AG09309 (cell line): ENCODE data around the gene TMEM175.

ENCODE experiments used
- DNase-seq: peaks from one replicate; pipeline ENCODE4 v3.0.0-alpha.2; 2010; ENCODE audit warnings: low read depth
- H3K4me3 ChIP-seq: 2 replicates; pipeline ENCODE4 v1.5.1; 2011; ENCODE audit warnings: mild to moderate bottlenecking, low read depth, low read length, moderate library complexity; ENCODE audit not compliant: control insufficient read depth
- CTCF ChIP-seq: IDR thresholded peaks from 2 replicates; pipeline ENCODE4 v1.5.1; 2011; ENCODE audit warnings: mild to moderate bottlenecking, low read depth, low read length, inconsistent platforms; ENCODE audit not compliant: insufficient read depth, control insufficient read depth; ENCODE audit errors: missing control alignments

Gene TMEM175

DNA sequence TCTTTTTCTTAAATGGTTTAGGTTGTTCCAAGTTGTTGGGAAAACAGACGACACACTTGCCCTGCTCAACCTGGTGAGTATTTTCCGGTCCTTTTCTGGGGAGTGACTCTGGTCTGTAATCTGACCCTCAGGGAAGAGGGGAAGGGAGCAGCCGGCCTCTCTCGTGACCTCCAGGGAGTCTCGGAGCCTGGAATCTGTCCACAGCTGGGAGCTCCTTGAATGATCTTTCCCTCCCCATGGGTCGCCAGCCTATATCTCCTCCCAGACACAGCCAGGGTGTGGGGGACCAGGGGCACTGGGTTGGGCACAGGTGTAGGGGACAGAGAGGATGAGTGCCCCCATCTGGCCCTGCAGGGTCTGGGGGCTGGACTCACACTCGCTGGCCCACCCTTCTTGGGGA lies 18.9 kb downstream of the TMEM175 start:
- no peak overlapping the region for H3K4me3 ChIP-seq
- TF ChIP-seq CTCF: no peak
- no peak for DNase-seq

DNA sequence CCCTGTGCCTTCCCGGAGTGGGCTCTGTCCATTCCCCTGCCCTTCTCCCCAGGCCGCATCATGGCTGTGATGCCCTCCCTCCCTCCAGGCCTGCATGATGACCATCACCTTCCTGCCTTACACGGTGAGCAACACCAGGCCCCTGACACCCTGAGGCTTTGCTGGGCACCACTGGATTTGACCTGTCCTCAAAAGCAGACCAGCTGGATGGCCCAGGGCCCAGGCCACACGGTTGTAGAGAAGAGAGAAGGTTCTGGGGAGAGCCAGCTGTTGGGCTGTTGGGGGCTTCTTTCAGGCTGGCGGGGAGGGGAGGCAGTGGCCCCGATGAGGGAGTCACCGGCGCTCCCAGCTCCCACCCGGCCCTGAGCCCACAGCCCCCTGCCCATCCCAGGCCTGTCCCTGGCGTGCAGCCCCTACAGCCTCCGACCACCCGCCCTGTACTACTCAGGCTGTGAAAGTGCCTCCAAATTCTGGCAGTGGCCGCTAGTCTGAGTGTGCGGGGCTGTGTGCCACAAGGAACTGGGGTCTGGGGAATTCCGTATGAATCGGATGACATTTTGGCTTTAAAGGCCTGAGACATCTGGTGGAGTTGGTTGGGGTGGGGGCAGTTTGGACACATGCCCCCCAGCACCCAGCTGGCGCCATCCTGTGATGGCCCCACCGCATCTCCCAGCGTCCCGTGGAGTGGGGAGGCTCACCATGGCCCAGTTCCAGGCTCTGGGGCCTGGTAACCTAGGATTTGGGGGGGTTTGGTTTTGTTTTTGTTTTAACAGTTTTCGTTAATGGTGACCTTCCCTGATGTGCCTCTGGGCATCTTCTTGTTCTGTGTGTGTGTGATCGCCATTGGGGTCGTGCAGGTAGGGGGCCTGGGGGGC lies 19.6 kb downstream of the TMEM175 start:
- H3K4me3 ChIP-seq: no peak overlapping the region
- no peak for DNase-seq
- no peak for TF ChIP-seq CTCF

GRCh38 chr4:952881-953573 lies 20.8 kb downstream of the TMEM175 start:
- TF ChIP-seq CTCF: no peak
- no peak for DNase-seq
- no peak overlapping the region for H3K4me3 ChIP-seq

- TF ChIP-seq CTCF: no peak
- no peak for DNase-seq
- H3K4me3 ChIP-seq: no peak overlapping the region
Observed at GRCh38 chr4:953574-953915, 21.3 kb downstream of the TMEM175 start.

DNA sequence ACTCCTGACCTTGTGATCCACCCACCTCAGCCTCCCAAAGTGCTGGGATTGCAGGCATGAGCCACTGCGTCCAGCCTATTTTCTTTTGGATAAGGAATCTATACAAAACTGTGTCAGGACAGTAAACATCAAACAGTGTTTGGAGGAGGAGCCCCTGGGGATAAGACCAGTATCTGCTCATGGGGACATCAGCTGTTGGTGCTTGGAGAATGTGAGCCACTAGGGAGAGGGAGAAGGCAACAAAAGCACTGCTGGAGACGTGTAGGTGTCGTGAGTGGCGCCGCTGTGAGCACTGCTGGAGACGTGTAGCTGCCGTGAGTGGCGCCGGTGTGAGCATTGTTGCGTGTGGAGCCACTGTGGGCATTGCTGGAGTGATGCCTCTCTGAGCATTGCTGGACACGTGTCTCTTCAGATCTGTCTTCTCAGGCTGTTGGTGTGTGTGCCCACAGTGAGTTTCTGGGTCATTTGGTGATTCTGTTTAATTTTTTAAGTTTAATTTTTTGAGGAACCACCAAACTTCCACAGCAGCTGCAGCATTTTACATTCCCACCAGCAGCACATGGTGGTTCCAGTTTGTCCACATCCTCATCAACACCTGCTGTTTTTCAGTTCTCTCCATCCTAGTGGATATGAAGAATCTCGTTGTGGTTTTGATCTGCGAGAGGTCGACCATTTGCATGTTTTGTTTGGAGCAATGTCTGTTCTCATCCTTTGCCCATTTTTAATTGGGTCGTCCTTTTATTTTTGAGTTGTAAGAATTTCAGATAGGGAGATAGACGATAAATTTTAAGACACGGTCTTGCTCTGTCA lies 22.2 kb downstream of the TMEM175 start:
- TF ChIP-seq CTCF: no peak
- DNase-seq: no peak
- no peak overlapping the region for H3K4me3 ChIP-seq

- DNase-seq: no peak
- no peak for TF ChIP-seq CTCF
- H3K4me3 ChIP-seq: no peak overlapping the region
Observed at GRCh38 chr4:955161-955921, 23.1 kb downstream of the TMEM175 start.
